COLO829 (cell line): ENCODE results near the gene TTC21A.

ENCODE experiments used
- DNase-seq: peaks from one replicate; pipeline ENCODE4 v3.0.0; 2012; ENCODE audit warnings: low spot score

The TTC21A gene

DNA sequence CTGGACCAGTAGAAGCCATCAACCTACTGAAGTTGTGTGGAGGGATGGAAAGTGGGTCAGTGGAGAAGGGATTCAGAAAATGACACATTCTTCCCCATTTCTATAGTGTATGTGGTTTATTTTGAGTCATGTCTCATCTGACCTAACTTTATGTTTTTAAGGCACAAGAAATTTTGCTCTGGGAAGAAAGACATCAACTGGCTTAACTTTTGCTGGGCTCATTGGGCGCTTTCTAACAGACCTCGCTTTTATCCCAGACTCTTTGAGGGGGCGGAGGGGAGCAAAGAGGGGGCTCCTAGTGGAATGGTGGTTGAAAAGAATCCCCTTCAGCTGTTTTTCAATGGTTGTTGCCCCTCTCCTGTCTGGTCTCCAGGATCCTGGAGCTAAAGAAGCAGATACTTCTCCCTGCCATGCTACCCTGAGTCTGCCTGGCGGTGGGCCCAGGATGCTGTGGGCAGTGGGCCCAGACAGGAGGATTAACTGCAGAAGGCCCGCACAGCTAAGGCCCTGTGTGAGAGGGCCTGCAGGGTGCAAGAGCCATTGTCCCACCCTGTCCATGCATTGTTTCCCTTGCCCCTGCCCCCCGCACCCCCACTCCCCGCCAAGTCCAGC is 31.4 kb downstream of the TTC21A start:
- no peak for DNase-seq

DNA sequence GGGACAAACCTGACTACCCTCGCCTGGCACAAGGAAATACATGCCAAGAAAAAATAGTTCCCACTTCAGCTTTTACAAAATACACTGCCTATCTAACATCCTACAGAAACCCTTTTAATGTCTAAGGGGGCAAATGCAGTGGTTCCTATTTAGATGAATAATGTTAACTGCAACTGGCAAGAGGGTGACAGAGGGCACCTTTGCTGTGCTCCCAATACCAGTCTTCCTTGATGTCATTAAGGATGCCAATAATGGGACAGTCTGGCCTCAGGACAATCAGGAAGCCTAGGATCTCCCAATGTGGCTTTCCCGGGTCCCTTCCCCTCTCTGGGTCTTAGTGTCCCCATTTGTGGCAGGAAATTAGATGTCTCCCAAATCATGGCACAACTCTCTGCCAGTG is 32.0 kb downstream of the TTC21A start:
- no peak for DNase-seq

DNA sequence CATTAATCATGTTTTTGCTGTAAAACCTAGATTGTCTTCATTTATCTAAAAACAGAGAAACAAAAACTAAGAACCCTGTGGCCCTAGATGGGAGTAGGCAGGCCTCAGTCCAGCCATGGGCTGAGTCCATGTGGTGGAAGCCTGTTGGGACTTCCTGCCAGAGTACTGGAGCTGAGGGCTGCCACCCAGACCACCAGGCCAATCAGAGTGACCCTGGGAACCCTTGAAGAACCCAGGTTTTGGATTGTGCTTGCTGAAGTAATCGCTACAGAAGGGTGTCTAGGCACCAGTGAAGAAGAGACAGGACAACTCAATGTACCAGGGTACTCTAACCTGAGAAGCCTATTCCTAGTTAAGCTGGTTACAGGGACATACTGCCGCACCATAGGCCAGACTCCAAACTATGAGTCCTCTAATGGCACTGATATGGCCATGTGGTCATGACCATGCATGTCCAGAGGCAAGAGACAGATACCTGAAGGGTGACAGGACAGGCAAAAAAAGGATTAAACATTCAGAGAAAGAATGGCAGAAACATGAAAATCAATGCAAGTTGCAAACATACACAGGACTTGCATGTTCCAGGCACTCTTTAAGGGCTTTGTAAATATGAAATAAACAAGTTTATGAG is 33.0 kb downstream of the TTC21A start:
- DNase-seq: no peak

DNA sequence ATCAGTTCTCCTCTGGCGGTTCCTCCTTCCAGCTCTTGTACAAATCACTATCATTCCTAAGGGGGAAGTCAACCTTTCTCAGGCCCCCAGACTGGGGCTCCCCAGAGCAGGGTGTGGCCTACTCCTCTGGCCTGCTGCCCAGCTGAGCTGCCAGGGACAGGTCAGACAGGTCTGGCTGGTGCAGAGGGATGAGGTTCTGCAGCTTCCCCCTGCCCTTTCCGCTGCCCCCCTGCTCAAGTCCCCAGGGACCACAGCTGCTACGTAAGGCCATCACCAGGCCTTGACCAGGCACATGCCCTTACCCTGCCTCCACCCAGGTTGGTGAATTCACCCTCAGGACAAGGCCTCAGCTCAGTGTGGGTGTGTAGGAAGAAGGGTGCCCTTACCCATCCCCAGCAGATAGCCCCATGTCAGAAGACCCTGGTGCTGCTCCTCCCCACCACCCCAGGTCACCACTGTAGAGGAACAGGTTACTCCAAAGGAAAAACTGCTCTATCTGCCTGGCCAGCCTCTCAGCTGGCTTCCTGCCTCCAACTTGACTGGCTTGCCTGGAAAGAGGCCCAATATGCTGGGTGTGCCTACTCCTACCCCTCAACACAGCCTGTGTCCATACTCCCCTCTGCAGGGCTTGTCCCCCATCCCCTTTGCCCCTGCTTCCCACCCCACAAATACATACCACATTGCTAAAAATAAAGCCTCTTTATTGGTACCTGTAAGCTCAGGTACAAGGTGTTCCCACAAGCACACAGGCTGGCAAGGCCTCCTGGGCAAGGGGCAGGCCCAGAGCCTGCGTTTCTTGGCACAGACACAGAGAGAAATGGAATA is 33.9 kb downstream of the TTC21A start:
- DNase-seq: no peak

DNA sequence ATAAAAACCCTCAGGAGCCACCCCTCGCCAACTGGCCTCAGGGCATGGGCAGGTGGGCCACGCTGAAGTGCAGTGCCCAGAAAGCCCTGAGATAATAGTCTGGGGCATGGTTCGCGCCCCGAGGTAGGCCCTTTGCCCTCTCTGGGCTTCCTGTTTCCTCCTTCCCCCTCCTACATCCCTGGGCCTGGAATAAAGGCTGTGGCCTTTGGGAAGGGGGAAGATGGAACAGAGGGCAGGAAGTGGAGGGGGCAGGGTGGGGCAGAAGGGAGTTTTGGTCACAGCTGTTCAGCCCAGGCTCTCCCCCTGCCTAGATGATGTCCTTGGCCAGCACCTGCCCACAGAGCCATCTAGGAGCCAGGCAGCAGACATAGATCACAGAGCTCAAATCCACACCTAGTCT is 34.6 kb downstream of the TTC21A start:
- DNase-seq: no peak

DNA sequence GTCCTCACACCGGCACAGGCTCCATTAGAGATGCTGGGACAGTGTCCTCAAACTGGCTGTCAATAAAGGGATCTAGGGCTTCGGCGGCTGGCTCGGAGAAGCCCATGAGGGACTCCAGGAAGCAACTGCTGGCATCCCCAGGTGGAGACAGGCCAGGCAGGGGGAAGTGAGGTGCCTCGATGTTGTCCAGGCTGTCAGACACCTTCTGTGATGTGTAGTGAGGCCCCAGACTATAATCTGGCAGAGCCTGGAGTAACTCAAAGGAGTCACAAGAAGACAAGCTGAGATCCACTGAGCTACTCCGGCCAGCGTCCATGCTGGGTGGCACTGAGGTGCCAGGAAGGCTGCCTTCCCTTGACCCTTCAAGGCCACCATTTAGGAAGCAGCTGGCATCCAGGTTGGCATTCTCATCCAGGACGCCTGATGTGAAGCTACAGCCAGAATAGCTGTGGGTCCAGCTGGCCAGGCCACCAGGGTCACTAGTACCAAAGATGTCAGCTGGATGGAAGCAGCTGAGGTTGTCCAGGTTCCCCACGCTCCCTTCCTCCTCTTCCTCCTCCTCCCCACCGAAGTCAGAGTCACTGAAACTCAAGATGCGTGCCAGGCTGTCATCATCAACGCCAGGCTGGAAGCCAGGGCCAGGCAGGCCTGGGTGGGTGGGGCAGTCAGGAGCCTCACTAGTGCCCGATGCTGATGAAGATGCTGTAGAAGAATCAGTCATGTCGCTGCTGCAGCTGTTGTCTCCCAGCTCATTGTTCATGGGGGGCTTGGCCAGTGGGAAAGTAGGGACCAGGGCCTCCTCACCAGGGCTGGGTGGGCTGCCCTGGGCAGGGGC is 35.8 kb downstream of the TTC21A start:
- no peak for DNase-seq

DNA sequence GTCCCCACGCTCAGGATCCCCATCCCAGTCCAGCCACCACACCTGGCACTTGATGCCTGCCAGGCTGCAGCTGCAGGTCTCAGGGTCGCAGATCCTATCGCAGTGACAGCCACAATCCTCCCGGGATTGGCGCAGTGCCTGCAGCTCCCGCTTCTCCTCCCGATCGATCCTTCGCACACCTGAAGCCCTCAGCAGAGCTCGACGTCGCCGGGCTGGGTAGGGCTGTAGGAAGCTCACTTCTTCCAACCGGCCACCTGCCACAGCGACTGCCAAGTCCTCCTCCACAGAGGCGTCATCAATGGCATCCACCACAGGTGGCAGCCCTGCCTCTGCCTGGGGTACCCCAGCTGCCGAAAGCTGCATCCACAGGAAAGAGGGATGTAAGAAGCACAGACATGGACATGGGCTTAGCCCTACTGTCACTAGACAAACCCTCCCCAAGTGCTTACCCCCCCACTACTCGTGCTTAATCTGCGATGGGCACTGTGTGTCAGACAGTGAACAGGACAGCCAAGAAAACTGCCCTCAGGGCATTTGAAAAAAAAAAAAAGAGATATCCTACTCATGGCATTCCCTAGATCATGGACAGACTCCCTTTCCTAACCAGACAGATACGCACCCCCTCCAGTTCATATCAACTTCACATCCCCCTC is 36.7 kb downstream of the TTC21A start:
- DNase-seq: no peak

DNA sequence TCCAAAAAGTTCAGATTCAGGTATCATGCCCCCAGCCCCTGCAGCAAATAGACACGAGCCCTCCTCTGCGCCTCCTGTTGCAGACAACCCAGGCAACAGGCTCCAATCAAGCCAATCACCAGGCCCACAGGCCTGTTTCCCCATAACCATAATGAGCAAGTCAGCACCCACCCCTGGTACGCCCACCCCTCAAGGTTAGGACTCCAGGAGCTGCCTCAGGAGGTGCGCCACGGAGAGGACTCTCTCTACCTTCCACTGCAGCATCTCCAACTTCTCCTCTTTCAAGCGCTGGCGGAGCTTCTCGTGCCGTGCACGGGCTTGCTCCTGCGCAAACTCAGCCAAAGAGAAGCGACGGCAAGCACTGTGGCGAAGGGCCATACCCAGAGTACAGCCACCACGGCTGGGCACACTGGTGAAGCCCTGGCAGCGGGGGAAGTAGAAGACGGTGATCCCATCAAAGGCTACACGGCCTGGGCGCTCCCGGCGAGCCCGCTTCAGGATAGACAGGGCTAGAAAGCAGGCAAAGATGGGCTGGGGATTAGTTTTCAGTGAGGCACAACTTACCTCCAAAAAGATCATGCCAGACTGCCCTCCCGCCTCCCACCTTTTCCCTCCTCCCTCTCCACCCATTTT is 37.4 kb downstream of the TTC21A start:
- DNase-seq: no peak

DNA sequence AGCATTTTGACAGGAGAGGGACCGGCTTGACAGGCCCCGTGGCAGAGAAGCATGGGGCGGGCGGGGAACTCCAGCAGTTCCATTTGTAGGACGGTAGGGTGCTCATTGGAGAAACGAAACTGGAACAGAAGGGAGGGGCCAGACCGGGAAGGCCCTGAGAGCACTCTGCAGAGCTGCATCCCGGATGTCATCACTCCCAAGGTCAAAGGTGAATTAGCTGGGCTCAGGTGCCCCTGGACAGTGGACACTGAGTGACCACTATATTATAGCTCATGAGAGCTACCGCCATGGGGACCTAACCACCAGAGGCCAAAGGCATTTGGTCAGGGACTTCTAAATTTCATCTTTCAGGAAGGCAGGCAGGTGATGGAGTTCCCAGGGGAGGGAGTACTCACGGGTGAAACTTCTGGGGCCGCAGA is 38.6 kb downstream of the TTC21A start:
- DNase-seq: no peak

DNA sequence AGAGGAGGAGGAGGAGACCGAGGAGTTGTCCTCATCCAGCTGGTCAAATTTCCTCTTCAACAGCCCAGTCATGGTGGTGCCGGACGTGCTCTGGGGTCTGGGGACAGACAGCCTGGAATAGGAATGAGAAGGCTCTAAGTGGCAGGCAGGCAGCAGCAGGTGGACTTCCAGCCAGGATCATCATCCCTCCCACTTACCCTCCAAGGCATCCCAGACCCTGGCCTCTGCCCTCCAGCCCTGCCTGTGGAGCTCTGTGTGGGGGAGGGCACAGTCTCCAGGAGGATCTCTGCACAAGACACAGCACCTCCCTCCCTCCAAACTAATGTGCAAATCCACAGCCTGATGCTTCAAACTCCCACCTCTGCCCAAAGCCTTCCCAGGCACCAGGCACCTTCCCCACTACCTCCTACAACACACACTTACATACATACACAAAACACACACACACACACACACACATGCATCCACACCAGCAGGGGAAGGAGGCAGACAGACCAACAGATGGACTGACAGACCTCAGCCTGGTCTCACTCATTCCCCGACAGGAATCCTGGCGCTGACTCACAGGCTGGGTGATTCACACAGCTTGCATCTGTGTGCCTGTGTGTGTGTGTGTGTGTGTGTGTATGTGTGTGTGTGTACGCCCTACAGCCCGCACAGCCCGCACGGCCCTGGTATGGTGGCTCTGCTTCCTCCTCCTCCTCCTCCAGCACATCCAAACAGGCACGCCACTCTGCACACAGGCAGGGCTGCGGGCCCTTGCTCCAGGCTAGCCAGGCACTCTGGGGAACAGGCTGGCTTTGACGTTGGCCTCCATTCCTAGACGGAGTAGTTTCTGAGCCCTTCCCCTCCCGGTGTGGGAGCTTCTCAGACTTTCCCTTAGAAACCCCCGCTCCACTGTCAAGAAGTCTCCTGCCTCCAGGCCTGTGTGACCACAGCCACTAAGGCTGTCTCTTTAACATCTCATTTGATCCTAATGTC is 39.4 kb downstream of the TTC21A start:
- peak; percentile 80 for DNase-seq

DNA sequence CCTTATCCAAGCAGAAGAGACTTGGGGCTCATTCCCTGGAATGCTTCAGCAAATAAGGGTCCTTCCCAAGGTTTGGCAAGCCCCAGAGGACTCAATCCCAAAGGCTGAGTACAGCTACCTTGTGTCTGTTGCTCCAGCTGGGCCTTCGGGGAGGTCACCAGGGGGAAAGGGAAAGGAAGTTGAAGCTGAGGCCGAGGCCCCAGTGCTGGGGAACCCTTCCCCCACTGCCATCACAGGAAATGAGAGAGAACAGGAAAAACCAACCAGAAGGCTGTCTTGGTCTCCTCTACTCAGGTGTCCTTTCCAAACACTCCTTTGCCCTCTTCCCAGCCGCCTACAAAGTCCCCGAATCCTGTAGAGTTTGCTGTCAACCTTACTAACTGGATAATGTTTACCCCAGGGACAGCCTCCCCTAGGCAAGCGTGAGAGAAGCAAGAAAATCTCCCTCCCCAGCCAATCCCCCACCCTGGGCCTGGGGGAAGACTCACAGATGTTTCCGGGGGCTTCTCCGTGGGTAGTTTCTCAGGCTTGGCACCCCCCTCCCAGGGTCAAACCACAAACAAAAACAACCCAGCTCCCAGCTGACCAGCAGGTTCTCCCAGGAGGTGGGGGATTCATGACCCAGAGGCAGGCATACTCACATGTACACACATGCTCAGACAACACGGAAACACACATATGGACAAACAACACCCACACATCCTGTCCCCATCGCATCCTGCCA is 40.4 kb downstream of the TTC21A start:
- no peak for DNase-seq

DNA sequence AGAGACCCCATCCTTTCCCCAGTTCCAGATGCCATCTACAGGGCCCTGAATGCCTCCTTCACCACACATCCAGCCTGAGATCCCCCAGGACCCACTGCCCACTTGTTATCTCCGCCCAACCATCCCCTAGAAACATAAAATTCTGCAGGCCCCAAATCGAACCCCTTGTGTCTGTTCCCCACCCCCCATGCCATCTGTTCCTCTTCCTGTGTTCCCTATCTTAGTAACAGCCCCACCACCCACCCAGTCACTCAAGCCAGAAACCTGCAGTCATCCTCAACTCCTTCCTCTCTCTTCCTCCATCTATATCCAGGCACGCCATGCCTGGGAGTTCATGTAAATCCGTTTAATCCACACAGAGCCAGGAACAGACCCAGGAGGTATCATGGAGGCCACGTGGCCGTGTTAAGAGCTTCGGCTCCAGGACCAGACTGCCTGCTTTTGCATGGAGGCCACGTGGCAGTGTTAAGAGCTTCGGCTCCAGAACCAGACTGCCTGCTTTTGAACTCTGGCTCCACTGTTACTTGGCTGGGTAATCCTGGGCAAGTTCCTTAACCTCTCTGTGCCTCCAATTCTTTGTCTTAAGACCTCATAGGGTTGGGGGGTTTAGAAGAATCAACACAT is 41.1 kb downstream of the TTC21A start:
- DNase-seq: no peak

DNA sequence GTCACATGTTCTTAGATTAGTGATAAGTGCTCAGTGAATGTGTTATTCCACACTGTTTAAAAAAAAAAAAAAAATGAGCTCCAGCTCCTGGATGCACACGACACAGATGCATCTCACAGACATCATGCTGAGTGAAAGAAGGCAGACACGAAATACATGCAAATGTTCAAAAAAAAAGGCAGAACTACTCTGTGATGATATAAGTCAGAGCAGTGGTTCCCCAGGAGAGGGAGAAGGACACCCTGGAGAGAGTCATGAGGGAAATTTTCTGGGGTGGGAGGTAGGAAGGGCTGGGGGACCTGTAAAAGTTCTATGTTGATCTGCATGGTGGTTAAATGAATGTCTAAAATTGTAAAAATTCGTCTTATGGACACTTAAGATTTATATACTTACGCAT is 41.6 kb downstream of the TTC21A start:
- no peak for DNase-seq

DNA sequence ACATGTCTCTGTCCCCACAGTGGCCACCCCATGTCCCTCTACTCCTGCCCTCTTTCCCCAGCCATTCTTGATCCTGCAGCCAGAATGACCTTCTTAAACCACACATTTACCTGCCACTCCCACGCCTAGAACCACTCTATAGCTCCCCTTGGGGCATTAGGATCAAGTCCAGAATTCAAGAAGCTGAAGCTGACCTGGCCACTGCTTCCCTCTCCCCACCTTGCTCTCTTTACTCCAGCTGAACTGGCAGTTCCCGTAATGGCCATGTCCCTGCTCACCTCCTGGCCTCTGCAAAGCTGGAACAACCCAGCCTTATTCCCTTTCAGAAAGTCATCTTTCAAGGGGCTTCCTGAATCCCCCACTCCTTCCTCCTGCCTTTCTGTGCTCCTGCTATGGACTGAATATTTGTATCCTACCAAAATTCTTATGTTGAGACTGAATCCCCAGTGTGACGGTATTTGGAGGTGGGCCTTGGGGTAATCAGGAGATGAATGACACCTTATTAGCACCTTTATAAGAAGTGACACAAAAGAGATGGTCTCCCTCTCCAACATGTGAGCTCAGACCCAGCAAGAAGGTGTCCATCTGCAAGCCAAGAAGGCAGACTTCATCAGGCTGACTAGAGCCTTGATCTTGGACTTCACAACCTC is 42.1 kb downstream of the TTC21A start:
- DNase-seq: no peak

DNA sequence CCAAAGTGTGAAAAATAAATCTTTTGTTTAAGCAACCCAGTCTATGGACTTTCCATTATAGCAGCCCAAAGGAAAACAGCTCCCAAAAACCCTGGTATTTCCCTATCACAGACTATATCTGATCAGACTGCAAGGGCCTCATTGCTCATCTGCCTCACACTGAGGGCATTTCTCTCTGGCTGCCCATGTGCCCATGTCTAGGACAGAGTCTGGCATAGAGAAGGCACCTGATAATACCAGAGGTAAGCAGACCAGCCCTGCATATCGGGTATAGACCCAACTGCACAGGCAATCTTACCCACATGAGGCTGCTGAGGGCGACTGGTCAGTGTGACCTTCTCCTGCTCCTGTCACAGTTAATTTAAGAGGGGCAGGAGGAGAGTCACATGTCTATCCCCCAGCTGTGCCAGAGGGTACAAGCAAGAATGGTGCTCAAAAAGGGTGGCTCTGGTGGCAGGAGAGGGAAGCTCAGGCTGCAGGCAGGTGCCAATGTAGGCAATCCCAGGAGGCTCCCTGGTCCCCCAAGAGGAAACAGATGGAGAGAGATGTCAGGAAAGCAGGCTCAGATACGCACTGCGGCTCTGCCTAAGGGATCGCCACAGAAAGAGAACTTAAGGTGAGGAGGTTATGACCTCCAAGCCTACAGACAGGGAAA is 42.8 kb downstream of the TTC21A start:
- no peak for DNase-seq

DNA sequence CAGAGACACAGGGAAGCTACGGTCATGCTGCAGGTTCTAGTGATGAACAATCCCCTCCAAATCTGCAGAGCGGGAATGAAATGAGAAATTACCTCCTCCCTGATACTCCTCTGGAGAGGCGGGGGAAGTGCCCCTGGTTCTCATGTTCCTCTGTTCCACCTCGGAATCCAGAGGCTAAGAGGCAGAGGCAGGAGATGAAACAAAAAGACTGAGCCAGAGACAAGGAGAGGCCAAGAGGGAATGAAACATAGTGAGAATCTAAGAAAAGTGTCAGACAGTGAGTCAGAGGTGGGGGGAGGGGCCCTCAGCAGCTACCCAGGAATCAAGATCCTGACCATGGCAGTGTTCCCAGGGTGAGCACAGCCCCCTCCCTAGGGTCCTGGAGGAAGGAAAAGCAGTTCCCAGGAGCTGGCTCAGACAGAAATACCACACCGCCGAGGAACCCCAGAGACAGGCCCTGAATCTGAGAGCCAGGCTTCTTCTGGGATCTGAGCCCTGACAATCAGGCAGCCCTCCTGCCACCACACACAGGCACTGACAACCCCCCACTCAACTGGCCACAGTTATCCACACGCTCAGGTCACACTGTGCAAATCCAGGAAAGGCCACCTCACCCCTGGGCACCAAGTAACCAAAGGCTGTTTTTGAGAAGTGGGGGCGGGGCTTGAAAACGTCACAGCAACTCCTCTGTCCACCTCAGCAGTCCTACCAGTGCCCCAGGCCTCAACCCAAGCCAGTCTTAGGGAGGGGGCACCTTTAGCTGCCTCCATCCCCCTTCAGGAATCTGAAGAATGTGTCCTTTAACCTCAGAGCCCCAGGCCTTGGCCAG is 43.5 kb downstream of the TTC21A start:
- peak; percentile 91 for DNase-seq

DNA sequence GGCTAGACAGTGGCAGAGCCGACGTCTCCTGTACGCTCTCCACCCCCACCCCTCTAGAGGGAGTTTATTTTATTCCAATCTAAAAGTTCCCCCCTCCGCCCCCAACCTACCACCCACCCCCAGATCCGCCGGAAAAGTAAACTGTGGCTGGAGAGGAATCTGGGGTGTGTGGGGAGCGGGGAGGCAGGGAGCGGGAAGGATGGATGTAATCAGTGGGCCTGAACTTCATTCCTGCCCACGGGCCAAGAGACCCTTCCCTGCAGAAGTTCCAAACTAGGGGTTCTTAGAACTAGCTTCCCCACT is 46.4 kb downstream of the TTC21A start:
- DNase-seq: no peak
